WTC11 (cell line): Measurements from ENCODE around the gene PLCG1.

Experiments used
- ATF3 ChIP-seq: sonication (generic); formaldehyde crosslinking; conservative IDR thresholded peaks from 2 replicates; pipeline ENCODE4 v1.8.1; 2022; ENCODE audit warnings: mild to moderate bottlenecking, missing genetic modification reagents
- CREB1 ChIP-seq: sonication (generic); formaldehyde crosslinking; IDR thresholded peaks from 2 replicates; pipeline ENCODE4 v1.8.0; 2023; ENCODE audit warnings: mild to moderate bottlenecking, missing genetic modification reagents
- CTCF ChIP-seq: fragments of 200-600 bp; IDR thresholded peaks from 2 replicates; pipeline ENCODE4 v1.8.0; 2022; ENCODE audit warnings: antibody characterized with exemption
- FOXJ3 ChIP-seq: sonication (generic); formaldehyde crosslinking; IDR thresholded peaks from 2 replicates; pipeline ENCODE4 v1.9.0; 2021; ENCODE audit warnings: missing genetic modification reagents, mild to moderate bottlenecking, borderline replicate concordance
- HMGXB4 ChIP-seq: sonication (generic); formaldehyde crosslinking; IDR thresholded peaks from 2 replicates; pipeline ENCODE4 v1.8.1; 2023; ENCODE audit warnings: mild to moderate bottlenecking, moderate library complexity, missing genetic modification reagents
- JUN ChIP-seq: sonication (generic); formaldehyde crosslinking; IDR thresholded peaks from 2 replicates; pipeline ENCODE4 v1.8.0; 2023; ENCODE audit warnings: mild to moderate bottlenecking, missing genetic modification reagents
- KAT7 ChIP-seq: sonication (generic); formaldehyde crosslinking; IDR thresholded peaks from 2 replicates; pipeline ENCODE4 v1.8.1; 2023; ENCODE audit warnings: missing genetic modification reagents, mild to moderate bottlenecking, borderline replicate concordance
- MAX ChIP-seq: sonication (generic); formaldehyde crosslinking; IDR thresholded peaks from 2 replicates; pipeline ENCODE4 v1.8.0; 2022; ENCODE audit warnings: mild to moderate bottlenecking, missing genetic modification reagents
- NFYB ChIP-seq: sonication (generic); formaldehyde crosslinking; conservative IDR thresholded peaks from 2 replicates; pipeline ENCODE4 v1.8.0; 2022; ENCODE audit warnings: low read depth, missing genetic modification reagents
- RELA ChIP-seq: sonication (generic); formaldehyde crosslinking; IDR thresholded peaks from 2 replicates; pipeline ENCODE4 v1.8.1; 2022; ENCODE audit warnings: missing genetic modification reagents, mild to moderate bottlenecking, borderline replicate concordance
- TCF7 ChIP-seq: sonication (generic); formaldehyde crosslinking; IDR thresholded peaks from 2 replicates; pipeline ENCODE4 v1.8.0; 2022; ENCODE audit warnings: mild to moderate bottlenecking, low read depth, missing genetic modification reagents, moderate library complexity
- TP53 ChIP-seq: sonication (generic); formaldehyde crosslinking; IDR thresholded peaks from 2 replicates; pipeline ENCODE4 v1.8.1; 2023; ENCODE audit warnings: mild to moderate bottlenecking, missing genetic modification reagents
- ZNF263 ChIP-seq: sonication (generic); formaldehyde crosslinking; IDR thresholded peaks from 2 replicates; pipeline ENCODE4 v1.8.1; 2022; ENCODE audit warnings: low read depth, mild to moderate bottlenecking, moderate library complexity, missing genetic modification reagents
- ZNF281 ChIP-seq: sonication (generic); formaldehyde crosslinking; IDR thresholded peaks from 2 replicates; pipeline ENCODE4 v1.8.0; 2023; ENCODE audit warnings: mild to moderate bottlenecking, missing genetic modification reagents

DNA sequence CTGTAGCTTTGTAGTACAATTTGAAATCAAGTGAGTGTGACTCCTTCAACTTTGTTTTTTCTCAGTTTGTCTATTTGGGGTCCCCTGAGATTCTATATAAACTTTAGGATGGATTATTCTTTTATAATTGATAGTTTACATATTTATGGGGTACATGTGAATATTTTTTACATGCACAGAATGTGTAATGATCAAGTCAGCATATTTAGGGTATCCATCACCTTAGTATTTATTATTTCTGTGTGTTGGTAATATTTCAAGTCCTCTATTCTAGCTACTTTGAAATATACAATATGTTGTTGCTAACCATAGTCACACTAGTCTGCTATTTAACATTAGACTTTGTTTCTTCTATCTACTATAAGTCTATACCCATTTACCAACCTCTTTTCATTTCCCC, 50.3 kb downstream of the PLCG1 start:
- TF ChIP-seq CTCF (no peak), CREB1 (CRISPR knock-in tag) (no peak), JUN (no peak), MAX (CRISPR knock-in tag) (no peak), RELA (CRISPR knock-in tag) (no peak), TP53 (CRISPR knock-in tag) (no peak), FOXJ3 (CRISPR knock-in tag) (no peak), ZNF263 (no peak), ATF3 (CRISPR knock-in tag) (no peak), ZNF281 (CRISPR knock-in tag) (no peak), KAT7 (CRISPR knock-in tag) (no peak), TCF7 (no peak), NFYB (CRISPR knock-in tag) (no peak), HMGXB4 (CRISPR knock-in tag) (no peak)
